ENCODE results near the gene TECPR2. TPM values are rescaled to one million over a fixed set of nuclear protein-coding genes. Genes with fewer than 3 reads are reported as not detected.

Gene TECPR2
- total and polyA plus RNA-seq, 2 of the 13 experiments (the other 11 are each of a cell fraction or from before 2014, with no cell fraction given): 3.5 to 5.7 TPM

- TF ChIP-seq SKI (IDR thresholded peaks at IDR 0.05; ENCODE audit: partially characterized antibody) (peak; percentile 16), ZNF839 (CRISPR knock-in tag; IDR thresholded peaks at IDR 0.05; ENCODE audit: borderline replicate concordance) (no peak), NRL (CRISPR knock-in tag; IDR thresholded peaks at IDR 0.05; ENCODE audit: borderline replicate concordance) (no peak), CENPBD1 (CRISPR knock-in tag; IDR thresholded peaks at IDR 0.05; ENCODE audit: borderline replicate concordance, low read depth) (no peak), ZNF672 (CRISPR knock-in tag; IDR thresholded peaks at IDR 0.05) (no peak), ZNF253 (CRISPR knock-in tag; IDR thresholded peaks at IDR 0.05; ENCODE audit: borderline replicate concordance) (0 out of 2 replicates have a peak, but pooled peaks have one; percentile 44), ZBTB38 (CRISPR knock-in tag; IDR thresholded peaks at IDR 0.05) (no peak), KLF12 (CRISPR knock-in tag; IDR thresholded peaks at IDR 0.05; ENCODE audit: borderline replicate concordance) (peak; percentile 71; the same call in 1 of the 2 replicates), ZNF674 (CRISPR knock-in tag; IDR thresholded peaks at IDR 0.05; ENCODE audit: low read depth) (no peak), ZNF441 (CRISPR knock-in tag; IDR thresholded peaks at IDR 0.05; ENCODE audit: borderline replicate concordance) (0 out of 2 replicates have a peak, but pooled peaks have one; percentile 30), ZNF703 (CRISPR knock-in tag; IDR thresholded peaks at IDR 0.05; ENCODE audit: borderline replicate concordance) (peak; percentile 13; the same call in 1 of the 2 replicates), GTF3A (CRISPR knock-in tag; conservative IDR thresholded peaks at IDR 0.05) (no peak), ZNF142 (CRISPR knock-in tag; IDR thresholded peaks at IDR 0.05) (no peak; the same call in 1 of the 2 replicates), RBFOX2 (IDR thresholded peaks at IDR 0.05; ENCODE audit: low read depth, low read length) (peak; percentile 83), ISL2 (CRISPR knock-in tag; IDR thresholded peaks at IDR 0.05) (peak; percentile 49), ATF2 (CRISPR knock-in tag; IDR thresholded peaks at IDR 0.05) (0 out of 2 replicates have a peak, but pooled peaks have one; percentile 13)
- TF ChIP-seq, protein P1, sequence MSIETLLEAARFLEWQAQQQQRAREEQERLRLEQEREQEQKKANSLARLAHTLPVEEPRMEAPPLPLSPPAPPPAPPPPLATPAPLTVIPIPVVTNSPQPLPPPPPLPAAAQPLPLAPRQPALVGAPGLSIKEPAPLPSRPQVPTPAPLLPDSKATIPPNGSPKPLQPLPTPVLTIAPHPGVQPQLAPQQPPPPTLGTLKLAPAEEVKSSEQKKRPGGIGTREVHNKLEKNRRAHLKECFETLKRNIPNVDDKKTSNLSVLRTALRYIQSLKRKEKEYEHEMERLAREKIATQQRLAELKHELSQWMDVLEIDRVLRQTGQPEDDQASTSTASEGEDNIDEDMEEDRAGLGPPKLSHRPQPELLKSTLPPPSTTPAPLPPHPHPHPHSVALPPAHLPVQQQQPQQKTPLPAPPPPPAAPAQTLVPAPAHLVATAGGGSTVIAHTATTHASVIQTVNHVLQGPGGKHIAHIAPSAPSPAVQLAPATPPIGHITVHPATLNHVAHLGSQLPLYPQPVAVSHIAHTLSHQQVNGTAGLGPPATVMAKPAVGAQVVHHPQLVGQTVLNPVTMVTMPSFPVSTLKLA (IDR thresholded peaks at IDR 0.05): no peak
Observed at GRCh38 chr14:102544747-102545460, 182.2 kb downstream of the TECPR2 start (continued).
